ENCODE results near the gene SEC14L5.

Gene SEC14L5

GRCh38 chr16:4979164-4979563 is 21.0 kb downstream of the SEC14L5 start:
- no peak overlapping the region for H3K4me3 ChIP-seq (ENCODE audit: low read depth, low read length, poor library complexity, severe bottlenecking)

GRCh38 chr16:4979736-4980660 is 21.9 kb downstream of the SEC14L5 start:
- no peak for TF ChIP-seq EZH2 (IDR thresholded peaks at IDR 0.05; ENCODE audit: borderline replicate concordance, low read length)
- no peak for TF ChIP-seq CTCF (IDR thresholded peaks at IDR 0.05; ENCODE audit: low read length)
- H3K79me2 ChIP-seq (ENCODE audit: insufficient read depth, low read length), result no peaks in the 10 kb centered on the region
- no peak overlapping the region for H3K9ac ChIP-seq (ENCODE audit: low read length)
- no peaks in the 10 kb centered on the region for H4K20me1 ChIP-seq (ENCODE audit: insufficient read depth, low read length)
- H3K9me3 ChIP-seq (ENCODE audit: low read length), result peaks cover 2% of the 10 kb centered on the region; the same call in 1 of the 2 replicates
- H3F3A ChIP-seq (ENCODE audit: insufficient read depth, low read length), result no peaks in the 10 kb centered on the region
- H2AFZ ChIP-seq (ENCODE audit: low read length), result no peak overlapping the region
- no peak overlapping the region for H3K4me2 ChIP-seq (ENCODE audit: low read length)
- H3K9me2 ChIP-seq (ENCODE audit: low read depth, low read length), result no peaks in the 10 kb centered on the region
- H3K27ac ChIP-seq (ENCODE audit: low read depth, low read length, poor library complexity, severe bottlenecking), result no peak overlapping the region
- no peak overlapping the region for H3K4me3 ChIP-seq (ENCODE audit: low read depth, low read length, poor library complexity, severe bottlenecking)
- no peaks in the 10 kb centered on the region for H3K36me3 ChIP-seq (ENCODE audit: insufficient read depth, low read length)
- H3K4me1 ChIP-seq (ENCODE audit: insufficient read depth, low read length, severe bottlenecking), result peaks cover 4% of the 10 kb centered on the region
- peaks cover 4% of the 10 kb centered on the region; the same call in 1 of the 2 replicates for H3K27me3 ChIP-seq (ENCODE audit: insufficient read depth, low read length)

More at GRCh38 chr16:4979164-4979563, 21.0 kb downstream of the SEC14L5 start:
- Histone ChIP-seq H3K9ac (ENCODE audit: low read length) (no peak overlapping the region), H3K4me1 (ENCODE audit: insufficient read depth, low read length, severe bottlenecking) (peaks cover 4% of the 10 kb centered on the region), H3K9me2 (ENCODE audit: low read depth, low read length) (no peaks in the 10 kb centered on the region), H3K27me3 (ENCODE audit: insufficient read depth, low read length) (peaks cover 4% of the 10 kb centered on the region; the same call in 1 of the 2 replicates), H3K36me3 (ENCODE audit: insufficient read depth, low read length) (no peaks in the 10 kb centered on the region), H3K4me2 (ENCODE audit: low read length) (no peak overlapping the region), H3F3A (ENCODE audit: insufficient read depth, low read length) (no peaks in the 10 kb centered on the region), H3K79me2 (ENCODE audit: insufficient read depth, low read length) (no peaks in the 10 kb centered on the region), H4K20me1 (ENCODE audit: insufficient read depth, low read length) (no peaks in the 10 kb centered on the region), H2AFZ (ENCODE audit: low read length) (no peak overlapping the region), H3K9me3 (ENCODE audit: low read length) (peaks cover 2% of the 10 kb centered on the region; the same call in 1 of the 2 replicates), H3K27ac (ENCODE audit: low read depth, low read length, poor library complexity, severe bottlenecking) (no peak overlapping the region)
- TF ChIP-seq EZH2 (IDR thresholded peaks at IDR 0.05; ENCODE audit: borderline replicate concordance, low read length), result no peak
- no peak for TF ChIP-seq CTCF (IDR thresholded peaks at IDR 0.05; ENCODE audit: low read length)

- H2AFZ ChIP-seq (ENCODE audit: low read length), result no peak overlapping the region
- peaks cover 4% of the 10 kb centered on the region; the same call in 1 of the 2 replicates for H3K27me3 ChIP-seq (ENCODE audit: insufficient read depth, low read length)
These were observed 22.6 kb downstream of the SEC14L5 start for GRCh38 chr16:4980691-4981090.

More at GRCh38 chr16:4980691-4981090, 22.6 kb downstream of the SEC14L5 start:
- Histone ChIP-seq H3K4me1 (ENCODE audit: insufficient read depth, low read length, severe bottlenecking) (peaks cover 3% of the 10 kb centered on the region), H3K36me3 (ENCODE audit: insufficient read depth, low read length) (no peaks in the 10 kb centered on the region), H4K20me1 (ENCODE audit: insufficient read depth, low read length) (no peaks in the 10 kb centered on the region), H3K4me2 (ENCODE audit: low read length) (no peak overlapping the region), H3K79me2 (ENCODE audit: insufficient read depth, low read length) (no peaks in the 10 kb centered on the region), H3F3A (ENCODE audit: insufficient read depth, low read length) (no peaks in the 10 kb centered on the region), H3K27ac (ENCODE audit: low read depth, low read length, poor library complexity, severe bottlenecking) (no peak overlapping the region), H3K9me2 (ENCODE audit: low read depth, low read length) (no peaks in the 10 kb centered on the region), H3K9me3 (ENCODE audit: low read length) (peaks cover 2% of the 10 kb centered on the region; the same call in 1 of the 2 replicates), H3K4me3 (ENCODE audit: low read depth, low read length, poor library complexity, severe bottlenecking) (no peak overlapping the region), H3K9ac (ENCODE audit: low read length) (no peak overlapping the region)
- TF ChIP-seq CTCF (IDR thresholded peaks at IDR 0.05; ENCODE audit: low read length) (no peak), EZH2 (IDR thresholded peaks at IDR 0.05; ENCODE audit: borderline replicate concordance, low read length) (no peak)
